Measurements from ENCODE around the gene NAP1L5.

NAP1L5 gene

GRCh38 chr4:88697588-88698329 lies at the start of gene NAP1L5:
NAP1L5 (minus strand) TSS chr4:88697829; CDS start chr4:88697754, 75 bp downstream.
- H3K4me3 ChIP-seq (ENCODE audit: low read depth, low read length): peak within 1 kb of the TSS; percentile 73
- no peak for TF ChIP-seq CTCF (IDR thresholded peaks at IDR 0.05; ENCODE audit: insufficient read depth, low read depth, low read length, missing control alignments)
- DNase-seq (ENCODE audit: low read depth): peak; percentile 63

- no peak overlapping the region for H3K4me3 ChIP-seq (ENCODE audit: low read depth, low read length)
- DNase-seq (ENCODE audit: low read depth): no peak
- no peak for TF ChIP-seq CTCF (IDR thresholded peaks at IDR 0.05; ENCODE audit: insufficient read depth, low read depth, low read length, missing control alignments)
Observed at GRCh38 chr4:88747351-88747750, 49.7 kb upstream of the NAP1L5 start.

GRCh38 chr4:88746206-88746605 lies 48.6 kb upstream of the NAP1L5 start:
- no peak for TF ChIP-seq CTCF (IDR thresholded peaks at IDR 0.05; ENCODE audit: insufficient read depth, low read depth, low read length, missing control alignments)
- DNase-seq (ENCODE audit: low read depth): no peak

GRCh38 chr4:88745581-88746163 lies 48.0 kb upstream of the NAP1L5 start:
- DNase-seq (ENCODE audit: low read depth): no peak
- no peak for TF ChIP-seq CTCF (IDR thresholded peaks at IDR 0.05; ENCODE audit: insufficient read depth, low read depth, low read length, missing control alignments)
- no peak overlapping the region for H3K4me3 ChIP-seq (ENCODE audit: low read depth, low read length)

More at GRCh38 chr4:88746206-88746605, 48.6 kb upstream of the NAP1L5 start:
- H3K4me3 ChIP-seq (ENCODE audit: low read depth, low read length): no peak overlapping the region

GRCh38 chr4:88745175-88745574 lies 47.5 kb upstream of the NAP1L5 start:
- TF ChIP-seq CTCF (IDR thresholded peaks at IDR 0.05; ENCODE audit: insufficient read depth, low read depth, low read length, missing control alignments): no peak
- H3K4me3 ChIP-seq (ENCODE audit: low read depth, low read length): no peak overlapping the region
- no peak for DNase-seq (ENCODE audit: low read depth)

- no peak for DNase-seq (ENCODE audit: low read depth)
- no peak overlapping the region for H3K4me3 ChIP-seq (ENCODE audit: low read depth, low read length)
- TF ChIP-seq CTCF (IDR thresholded peaks at IDR 0.05; ENCODE audit: insufficient read depth, low read depth, low read length, missing control alignments): no peak
Observed at GRCh38 chr4:88744609-88745008, 47.0 kb upstream of the NAP1L5 start.
